NT2/D1 (cell line): Measurements from ENCODE around the gene CRX.
"Not testable (repeated sequence)": the region's sequence is repeated elsewhere in the genome, so short reads cannot be mapped to it uniquely, and the experiment has no call there.

Experiments used
- DNase-seq: peaks from one replicate; pipeline ENCODE4 v3.0.0-alpha.2; 2011; ENCODE audit warnings: low read depth, low spot score
- H3K27me3 ChIP-seq: 2 replicates; pipeline ENCODE4 v1.6.0; 2011; ENCODE audit warnings: mild to moderate bottlenecking; ENCODE audit not compliant: insufficient read length, insufficient read depth
- H3K36me3 ChIP-seq: 2 replicates; pipeline ENCODE4 v1.6.1; 2011; ENCODE audit warnings: mild to moderate bottlenecking, low read length, mixed read lengths; ENCODE audit not compliant: insufficient read depth, insufficient read length
- H3K4me1 ChIP-seq: 2 replicates; pipeline ENCODE4 v1.5.1; 2011; ENCODE audit not compliant: insufficient read depth, insufficient read length
- H3K4me3 ChIP-seq: 2 replicates; pipeline ENCODE4 v1.5.1; 2011; ENCODE audit warnings: low read depth; ENCODE audit not compliant: insufficient read length
- H3K9ac ChIP-seq: 2 replicates; pipeline ENCODE4 v1.6.0; 2011; ENCODE audit warnings: low read depth; ENCODE audit not compliant: insufficient read length
- H3K9me3 ChIP-seq: 2 replicates; pipeline ENCODE4 v1.5.1; 2011; ENCODE audit warnings: mild to moderate bottlenecking, low read length; ENCODE audit not compliant: insufficient read depth
- SUZ12 ChIP-seq: IDR thresholded peaks from 2 replicates; pipeline ENCODE4 v1.6.1; 2011; ENCODE audit not compliant: insufficient read length, insufficient read depth; ENCODE audit errors: extremely low read depth
- YY1 ChIP-seq: IDR thresholded peaks from 2 replicates; pipeline ENCODE4 v1.6.1; 2011; ENCODE audit not compliant: insufficient read length, insufficient read depth
- ZNF274 ChIP-seq: IDR thresholded peaks from 2 replicates; pipeline ENCODE4 v1.6.1; 2011; ENCODE audit warnings: mild to moderate bottlenecking, low read depth, low read length

CRX gene

DNA sequence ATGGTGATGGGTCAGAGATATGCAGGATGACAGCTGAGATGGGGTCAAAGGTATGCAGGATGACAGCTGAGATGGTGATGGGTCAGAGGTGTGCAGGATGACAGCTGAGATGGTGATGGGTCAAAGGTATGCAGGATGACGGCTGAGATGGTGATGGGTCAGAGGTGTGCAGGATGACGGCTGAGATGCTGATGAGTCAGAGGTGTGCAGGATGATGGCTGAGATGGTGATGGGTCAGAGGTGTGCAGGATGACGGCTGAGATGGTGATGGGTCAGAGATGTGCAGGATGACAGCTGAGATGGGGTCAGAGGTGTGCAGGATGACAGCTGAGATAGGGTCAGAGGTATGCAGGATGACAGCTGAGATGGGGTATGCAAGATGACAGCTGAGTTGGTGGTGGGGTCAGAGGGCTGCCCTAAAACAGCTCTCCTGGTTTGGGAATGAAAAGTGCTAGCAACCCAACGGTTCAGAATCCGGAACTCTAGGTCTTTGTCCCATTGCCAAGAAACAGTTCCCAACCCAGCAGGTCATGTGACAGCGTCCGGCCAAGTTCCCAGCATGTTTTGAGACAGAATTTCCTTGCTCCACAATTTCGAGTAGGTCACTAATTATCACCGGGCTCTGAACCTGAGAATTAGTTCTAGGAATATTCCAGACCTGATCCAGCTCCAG lies 40.0 kb upstream of the CRX start:
- Histone ChIP-seq H3K36me3 (peaks cover 59% of the 10 kb centered on the region), H3K27me3 (no peaks in the 10 kb centered on the region), H3K9ac (no peak overlapping the region), H3K9me3 (no peaks in the 10 kb centered on the region), H3K4me3 (no peak overlapping the region), H3K4me1 (peaks cover 7% of the 10 kb centered on the region)
- TF ChIP-seq SUZ12, result no peak
- TF ChIP-seq YY1, result no peak
- TF ChIP-seq ZNF274, result no peak
- no peak for DNase-seq

DNA sequence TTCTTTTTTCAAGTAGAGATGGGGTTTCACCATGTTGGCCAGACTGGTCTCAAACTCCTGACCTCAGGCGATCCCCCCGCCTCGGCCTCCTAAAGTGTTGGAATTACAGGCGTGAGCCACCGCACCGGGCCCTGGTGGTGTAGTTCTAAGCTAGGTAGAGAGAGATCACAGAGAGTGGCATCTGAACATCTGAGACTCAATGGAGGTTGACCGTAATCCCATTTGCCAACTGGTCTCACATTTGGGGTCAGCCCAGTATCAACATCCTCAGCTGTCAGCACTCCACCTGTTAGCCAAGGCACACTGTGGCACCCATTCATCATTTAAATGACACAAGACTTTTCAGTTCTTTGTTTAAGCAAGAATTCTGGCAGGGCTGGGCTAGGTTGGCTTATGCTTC lies 35.2 kb upstream of the CRX start:
- TF ChIP-seq YY1, result no peak
- TF ChIP-seq ZNF274, result no peak
- TF ChIP-seq SUZ12, result no peak
- H3K9ac ChIP-seq, result no peak overlapping the region
- no peaks in the 10 kb centered on the region for H3K27me3 ChIP-seq
- H3K4me1 ChIP-seq, result peaks cover 2% of the 10 kb centered on the region
- no peak for DNase-seq
- H3K36me3 ChIP-seq, result peaks cover 47% of the 10 kb centered on the region
- no peak overlapping the region for H3K4me3 ChIP-seq
- no peaks in the 10 kb centered on the region for H3K9me3 ChIP-seq

DNA sequence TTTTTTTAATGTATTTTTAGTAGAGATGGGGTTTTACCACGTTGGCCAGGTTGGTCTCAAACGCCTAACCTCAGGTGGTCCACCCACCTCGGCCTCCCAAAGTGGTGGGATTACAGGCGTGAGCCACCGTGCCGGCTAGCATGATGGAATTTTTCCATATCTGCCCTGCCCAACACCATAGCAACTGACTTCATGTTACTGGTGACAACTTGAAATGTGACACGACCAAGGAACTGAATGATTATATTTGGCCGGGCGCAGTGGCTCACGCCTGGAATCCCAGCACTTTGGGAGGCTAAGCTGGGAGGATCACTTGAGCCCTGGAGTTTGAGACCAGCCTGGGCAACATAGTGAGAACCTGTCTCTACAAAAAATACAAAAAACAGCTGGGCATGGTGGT lies 34.4 kb upstream of the CRX start:
- not testable (repeated sequence) for DNase-seq, H3K27me3 ChIP-seq, H3K9ac ChIP-seq

DNA sequence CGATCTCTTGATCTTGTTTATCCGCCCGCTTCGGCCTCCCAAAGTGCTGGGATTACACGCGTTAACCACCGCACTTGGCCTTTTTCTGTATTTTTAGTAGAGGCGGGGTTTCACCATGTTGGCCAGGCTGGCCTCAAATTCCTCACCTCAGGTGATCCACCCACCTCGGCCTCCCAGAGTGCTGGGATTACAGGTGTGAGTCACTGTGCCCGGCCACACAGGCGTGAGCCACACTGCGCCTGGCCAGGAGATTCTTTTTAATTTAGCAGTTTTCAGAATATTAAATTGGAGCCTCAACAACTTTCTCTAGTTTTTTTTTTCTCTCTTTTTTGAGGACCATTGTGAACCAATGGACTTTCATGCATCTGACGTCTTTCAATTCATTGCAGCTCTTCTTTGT lies 31.9 kb upstream of the CRX start:
- not testable (repeated sequence) for H3K9me3 ChIP-seq, DNase-seq, H3K4me3 ChIP-seq, H3K9ac ChIP-seq, H3K4me1 ChIP-seq, H3K27me3 ChIP-seq
- peaks cover 25% of the 10 kb centered on the region for H3K36me3 ChIP-seq

More for the DNA sequence above, 34.4 kb upstream of the CRX start:
- not testable (repeated sequence) for H3K4me1 ChIP-seq, H3K4me3 ChIP-seq, H3K9me3 ChIP-seq
- peaks cover 40% of the 10 kb centered on the region for H3K36me3 ChIP-seq

DNA sequence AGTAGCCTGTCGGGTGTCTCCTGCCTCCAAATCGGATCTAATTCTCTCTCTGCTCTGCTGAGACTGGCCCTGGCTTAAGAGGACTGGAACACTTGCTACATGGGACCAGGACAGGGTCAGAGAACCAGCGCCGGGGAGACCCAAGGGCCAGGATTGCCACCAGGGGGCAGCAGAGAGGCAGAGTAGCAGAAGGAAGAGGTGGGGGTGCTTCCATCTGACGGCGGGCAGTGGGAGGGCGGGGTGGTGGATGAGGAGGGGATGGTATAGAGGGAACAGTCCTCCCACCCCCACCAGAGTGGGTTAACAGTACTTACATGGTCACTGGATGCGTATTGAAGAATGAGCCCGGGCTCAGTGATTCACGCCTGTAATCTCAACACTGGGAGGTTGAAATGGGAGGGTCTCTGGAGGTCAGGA lies 31.3 kb upstream of the CRX start:
- Histone ChIP-seq H3K4me1 (no peaks in the 10 kb centered on the region), H3K9ac (no peak overlapping the region), H3K4me3 (no peak overlapping the region), H3K9me3 (peaks cover 8% of the 10 kb centered on the region; the same call in 1 of the 2 replicates), H3K27me3 (no peaks in the 10 kb centered on the region), H3K36me3 (peaks cover 21% of the 10 kb centered on the region)
- DNase-seq, result peak; percentile 63
- no peak for TF ChIP-seq ZNF274
- no peak for TF ChIP-seq YY1
- no peak for TF ChIP-seq SUZ12

DNA sequence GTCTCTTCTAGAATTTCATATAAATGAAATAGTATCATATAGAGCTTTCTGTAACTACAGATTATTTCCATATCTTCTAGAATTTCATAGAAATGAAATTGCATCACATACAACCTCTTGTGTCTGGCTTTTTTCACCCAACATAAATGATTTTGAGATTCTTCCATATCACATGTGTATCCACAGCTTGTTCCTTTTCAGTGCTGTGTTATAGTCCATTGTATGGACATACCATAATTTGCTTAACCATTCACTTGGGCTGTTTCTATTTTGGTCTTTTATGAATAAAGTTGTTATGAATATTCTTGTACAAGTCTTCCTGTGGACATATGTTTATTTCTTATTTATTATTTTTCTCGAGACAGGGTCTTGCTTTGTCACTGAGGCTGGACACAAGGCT lies 29.1 kb upstream of the CRX start:
- Histone ChIP-seq H3K9ac (no peak overlapping the region), H3K9me3 (peaks cover 8% of the 10 kb centered on the region; the same call in 1 of the 2 replicates), H3K36me3 (peaks cover 5% of the 10 kb centered on the region), H3K4me3 (no peak overlapping the region), H3K4me1 (no peaks in the 10 kb centered on the region), H3K27me3 (no peaks in the 10 kb centered on the region)
- TF ChIP-seq YY1, result no peak
- no peak for TF ChIP-seq ZNF274
- no peak for TF ChIP-seq SUZ12
- DNase-seq, result no peak

DNA sequence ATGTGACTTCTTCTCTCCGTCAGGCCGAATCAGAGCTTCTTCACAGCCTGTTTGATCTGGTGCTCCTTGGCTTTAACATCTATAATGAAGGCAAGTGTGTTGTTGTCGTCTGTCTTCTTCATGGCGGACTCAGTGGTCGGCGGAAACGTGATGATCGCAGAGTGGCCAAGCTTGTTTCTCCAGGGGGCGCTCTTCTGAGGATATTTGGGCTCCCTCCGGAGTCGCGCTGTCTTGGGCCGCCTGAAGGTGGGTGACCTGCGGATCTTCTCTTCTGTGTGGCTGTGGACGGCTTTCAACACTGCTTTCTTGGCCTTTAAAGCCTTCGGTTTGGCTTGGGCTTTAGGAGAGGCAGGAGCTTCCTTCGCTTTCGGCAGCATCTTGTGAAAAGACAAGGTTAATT lies 27.2 kb upstream of the CRX start:
- Histone ChIP-seq H3K4me1 (no peaks in the 10 kb centered on the region), H3K27me3 (no peaks in the 10 kb centered on the region), H3K9ac (no peak overlapping the region), H3K36me3 (no peaks in the 10 kb centered on the region), H3K4me3 (no peak overlapping the region), H3K9me3 (peaks cover 8% of the 10 kb centered on the region; the same call in 1 of the 2 replicates)
- no peak for TF ChIP-seq SUZ12
- TF ChIP-seq YY1, result no peak
- no peak for TF ChIP-seq ZNF274
- no peak for DNase-seq

DNA sequence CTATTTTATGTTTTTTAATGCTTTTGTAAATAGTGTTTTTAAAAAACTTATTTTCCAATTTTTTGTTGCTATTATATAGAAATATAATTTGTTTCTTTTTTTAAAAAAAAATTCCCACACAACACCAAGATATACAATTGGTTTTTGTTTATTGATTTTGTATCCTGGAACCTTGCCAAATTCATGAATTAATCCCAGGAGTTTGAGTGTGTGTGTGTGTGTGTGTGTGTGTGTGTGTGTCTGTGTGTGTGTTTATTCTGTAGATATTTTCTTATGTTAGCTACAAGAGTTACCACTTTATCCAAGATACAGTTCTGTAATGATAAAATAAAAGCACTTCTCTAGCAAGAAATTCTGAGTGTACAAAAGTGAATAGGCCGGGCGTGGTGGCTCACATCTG lies 25.0 kb upstream of the CRX start:
- no peaks in the 10 kb centered on the region for H3K27me3 ChIP-seq
- H3K9ac ChIP-seq, result no peak overlapping the region
- no peak overlapping the region for H3K4me3 ChIP-seq
- no peaks in the 10 kb centered on the region for H3K36me3 ChIP-seq
- peaks cover 8% of the 10 kb centered on the region; the same call in 1 of the 2 replicates for H3K9me3 ChIP-seq
- TF ChIP-seq YY1 (no peak), ZNF274 (no peak), SUZ12 (no peak)
- DNase-seq, result no peak
- H3K4me1 ChIP-seq, result no peaks in the 10 kb centered on the region
